ENCODE measurements around the gene IQGAP2.

DNA sequence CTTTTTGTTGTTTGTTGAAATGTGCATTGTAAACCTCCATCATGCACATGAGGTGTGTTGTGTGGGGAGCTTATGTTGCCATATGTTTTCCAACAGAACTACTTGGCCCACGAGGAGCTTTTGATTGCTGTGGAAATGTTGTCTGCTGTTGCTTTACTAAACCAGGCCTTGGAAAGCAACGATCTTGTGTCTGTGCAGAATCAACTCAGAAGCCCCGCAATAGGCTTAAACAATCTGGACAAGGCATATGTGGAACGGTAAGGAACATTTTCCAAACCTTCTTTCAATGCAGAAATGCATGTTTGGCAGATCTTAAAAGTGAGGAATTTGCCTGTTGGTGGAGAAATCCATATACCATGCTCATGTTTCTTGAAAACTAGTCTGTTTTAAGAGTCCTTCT, 197.6 kb downstream of the IQGAP2 start:
- TF ChIP-seq ZSCAN5A (tag by site-specific recombination; IDR thresholded peaks at IDR 0.05) (no peak), ZBTB48 (tag by site-specific recombination; IDR thresholded peaks at IDR 0.05) (no peak), CTCF (tag by site-specific recombination; IDR thresholded peaks at IDR 0.05) (no peak), MZF1 (tag by site-specific recombination; IDR thresholded peaks at IDR 0.05; ENCODE audit: borderline replicate concordance) (no peak), ZNF280C (tag by site-specific recombination; IDR thresholded peaks at IDR 0.05) (no peak), ZNF248 (tag by site-specific recombination; IDR thresholded peaks at IDR 0.05) (no peak), ZBTB7A (tag by site-specific recombination; IDR thresholded peaks at IDR 0.05; ENCODE audit: low read depth) (no peak), ZNF747 (tag by site-specific recombination; IDR thresholded peaks at IDR 0.05) (no peak), SP2 (tag by site-specific recombination; IDR thresholded peaks at IDR 0.05) (no peak)
- TF ChIP-seq, protein P1, sequence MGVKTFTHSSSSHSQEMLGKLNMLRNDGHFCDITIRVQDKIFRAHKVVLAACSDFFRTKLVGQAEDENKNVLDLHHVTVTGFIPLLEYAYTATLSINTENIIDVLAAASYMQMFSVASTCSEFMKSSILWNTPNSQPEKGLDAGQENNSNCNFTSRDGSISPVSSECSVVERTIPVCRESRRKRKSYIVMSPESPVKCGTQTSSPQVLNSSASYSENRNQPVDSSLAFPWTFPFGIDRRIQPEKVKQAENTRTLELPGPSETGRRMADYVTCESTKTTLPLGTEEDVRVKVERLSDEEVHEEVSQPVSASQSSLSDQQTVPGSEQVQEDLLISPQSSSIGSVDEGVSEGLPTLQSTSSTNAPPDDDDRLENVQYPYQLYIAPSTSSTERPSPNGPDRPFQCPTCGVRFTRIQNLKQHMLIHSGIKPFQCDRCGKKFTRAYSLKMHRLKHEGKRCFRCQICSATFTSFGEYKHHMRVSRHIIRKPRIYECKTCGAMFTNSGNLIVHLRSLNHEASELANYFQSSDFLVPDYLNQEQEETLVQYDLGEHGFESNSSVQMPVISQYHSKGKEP (tag by site-specific recombination; IDR thresholded peaks at IDR 0.05): no peak

All from HEK293 (cell line).